Mesenchymal stem cell (in vitro differentiated cells and primary cell): ENCODE results near the gene PARK7.

ENCODE experiments used
- DNase-seq: peaks from one replicate; pipeline ENCODE4 v3.0.0-alpha.2; 2013
- H2AFZ ChIP-seq: one replicate; pipeline ENCODE4 v1.6.1; 2013; ENCODE audit warnings: low read depth, mild to moderate bottlenecking, control low read depth, inconsistent platforms, low read length, moderate library complexity
- H2AK5ac ChIP-seq: 2 replicates; pipeline ENCODE4 v1.6.1; 2013; ENCODE audit warnings: low read length, moderate library complexity, mild to moderate bottlenecking, inconsistent platforms; ENCODE audit not compliant: severe bottlenecking
- H2BK120ac ChIP-seq: one replicate; pipeline ENCODE4 v1.6.1; 2013; ENCODE audit warnings: low read depth, mild to moderate bottlenecking, inconsistent platforms, low read length, moderate library complexity
- H2BK12ac ChIP-seq, 2 experiments: one replicate each; pipeline ENCODE4 v1.6.1; 2013; ENCODE audit warnings: inconsistent platforms in 2 of 2, low read length in 2 of 2, mild to moderate bottlenecking in 2 of 2, moderate library complexity in 2 of 2, control low read depth in 1 of 2
- H2BK15ac ChIP-seq: one replicate; pipeline ENCODE4 v1.6.1; 2013; ENCODE audit warnings: mild to moderate bottlenecking, low read depth, inconsistent platforms; ENCODE audit not compliant: poor library complexity, severe bottlenecking
- H2BK5ac ChIP-seq: 2 replicates; pipeline ENCODE4 v1.6.1; 2013; ENCODE audit warnings: low read depth, mild to moderate bottlenecking, low read length, control low read depth, inconsistent platforms; ENCODE audit not compliant: poor library complexity, severe bottlenecking
- H3K14ac ChIP-seq, 2 experiments: one replicate each; pipeline ENCODE4 v1.6.1; 2013; ENCODE audit warnings: inconsistent platforms in 2 of 2, low read length in 2 of 2, control low read depth in 1 of 2, mild to moderate bottlenecking in 1 of 2, moderate library complexity in 1 of 2
- H3K18ac ChIP-seq, 2 experiments: one replicate each; pipeline ENCODE4 v1.6.1; 2013; ENCODE audit warnings: inconsistent platforms in 2 of 2, low read length in 2 of 2, control low read depth in 1 of 2, low read depth in 1 of 2, mild to moderate bottlenecking in 1 of 2
- H3K23ac ChIP-seq, 2 experiments: one replicate each; pipeline ENCODE4 v1.6.1; 2013; ENCODE audit warnings: inconsistent platforms in 2 of 2, low read length in 2 of 2, mild to moderate bottlenecking in 2 of 2, moderate library complexity in 2 of 2, control low read depth in 1 of 2
- H3K27ac ChIP-seq: 2 replicates; pipeline ENCODE4 v1.5.1; 2013; ENCODE audit warnings: mild to moderate bottlenecking, moderate library complexity, low read length, control low read depth, inconsistent platforms; ENCODE audit not compliant: poor library complexity, severe bottlenecking
- H3K27me3 ChIP-seq, 2 experiments: 2 replicates each; pipeline versions ENCODE4 v1.6.1 to v1.7.0; 2013; ENCODE audit warnings: low read length in 2 of 2, mild to moderate bottlenecking in 2 of 2, moderate library complexity in 2 of 2, control low read depth in 1 of 2, inconsistent platforms in 1 of 2; ENCODE audit not compliant: control insufficient read depth in 1 of 2, insufficient read depth in 1 of 2
- H3K36me3 ChIP-seq, 2 experiments: 2 replicates each; pipeline versions ENCODE4 v1.6.1 to v1.7.0; 2013; ENCODE audit warnings: low read length in 2 of 2, control low read depth in 1 of 2, inconsistent platforms in 1 of 2, low read depth in 1 of 2, mild to moderate bottlenecking in 1 of 2; ENCODE audit not compliant: insufficient read depth in 2 of 2, control insufficient read depth in 1 of 2
- H3K4ac ChIP-seq, 2 experiments: one replicate each; pipeline ENCODE4 v1.6.1; 2013; ENCODE audit warnings: inconsistent platforms in 2 of 2, low read length in 2 of 2, mild to moderate bottlenecking in 2 of 2, moderate library complexity in 2 of 2, control low read depth in 1 of 2, low read depth in 1 of 2
- H3K4me1 ChIP-seq: 2 replicates; pipeline ENCODE4 v1.6.1; 2013; ENCODE audit warnings: low read depth, low read length, control low read depth; ENCODE audit not compliant: control insufficient read depth, insufficient read depth
- H3K4me2 ChIP-seq: 2 replicates; pipeline ENCODE4 v1.6.1; 2013; ENCODE audit warnings: low read length, mild to moderate bottlenecking, inconsistent platforms; ENCODE audit not compliant: poor library complexity, severe bottlenecking
- H3K4me3 ChIP-seq, 2 experiments: 2 replicates each; pipeline versions ENCODE4 v1.5.1 to v1.7.0; 2013; ENCODE audit warnings: low read length in 2 of 2, mild to moderate bottlenecking in 2 of 2, control low read depth in 1 of 2, low read depth in 1 of 2; ENCODE audit not compliant: insufficient read depth in 1 of 2
- H3K79me1 ChIP-seq: replicated peaks from 2 replicates; pipeline ENCODE4 v1.6.1; 2013; ENCODE audit warnings: mild to moderate bottlenecking, control low read depth, low read length, inconsistent platforms; ENCODE audit not compliant: poor library complexity, severe bottlenecking
- H3K9ac ChIP-seq: 2 replicates; pipeline ENCODE4 v1.7.0; 2013; ENCODE audit warnings: mild to moderate bottlenecking, low read length, moderate library complexity
- H3K9me3 ChIP-seq: 2 replicates; pipeline ENCODE4 v1.7.0; 2013; ENCODE audit warnings: mild to moderate bottlenecking, low read length; ENCODE audit not compliant: control insufficient read depth
- H4K8ac ChIP-seq: one replicate; pipeline ENCODE4 v1.6.1; 2013; ENCODE audit warnings: inconsistent platforms, mild to moderate bottlenecking, low read length, moderate library complexity
- H4K91ac ChIP-seq: one replicate; pipeline ENCODE4 v1.6.1; 2013; ENCODE audit warnings: mild to moderate bottlenecking, low read length, inconsistent platforms
- WGBS: methylation state at CpG from one replicate; pipeline ENCODE4 v1.1.7; 2013; ENCODE audit warnings: mixed read lengths; 5-methylcytosine and 5-hydroxymethylcytosine counted together

PARK7 gene

DNA sequence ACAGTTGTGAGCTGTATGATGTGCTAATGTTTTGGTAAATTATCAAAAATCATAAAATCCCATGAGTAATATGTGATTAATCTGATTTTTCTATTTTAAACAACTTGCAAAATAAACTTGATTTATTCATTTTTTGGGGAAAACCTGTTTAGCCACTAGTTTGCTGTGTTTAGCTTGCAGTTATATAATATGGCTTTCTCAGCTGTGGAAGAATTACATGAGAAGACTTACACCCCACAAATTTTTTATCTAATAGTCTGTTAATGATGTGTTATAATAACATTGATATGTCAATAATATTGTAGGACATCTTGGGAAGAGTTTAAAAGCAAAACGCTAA, 67.0 kb downstream of the PARK7 start:
- peaks cover 10% of the 10 kb centered on the region for H3K4me1 ChIP-seq
- no CpG with 5 or more reads among the region's 1 CpG for WGBS
- no peak overlapping the region for H3K18ac ChIP-seq
- no peak overlapping the region for H4K8ac ChIP-seq
- no peak overlapping the region for H2BK15ac ChIP-seq
- no peak overlapping the region for H3K27ac ChIP-seq
- no peak overlapping the region for H3K14ac ChIP-seq
- H2BK5ac ChIP-seq, result no peak overlapping the region
- no peak overlapping the region for H3K4me2 ChIP-seq
- DNase-seq, result no peak
- H3K27me3 ChIP-seq, result no peaks in the 10 kb centered on the region
- no peak overlapping the region for H2BK12ac ChIP-seq
- H2AK5ac ChIP-seq, result no peak overlapping the region
- no peaks in the 10 kb centered on the region for H3K79me1 ChIP-seq
- no peak overlapping the region for H3K23ac ChIP-seq
- H3K9me3 ChIP-seq, result no peaks in the 10 kb centered on the region
- peak overlapping the region; percentile 92 for H3K9ac ChIP-seq
- no peaks in the 10 kb centered on the region for H3K36me3 ChIP-seq
- no peak overlapping the region for H4K91ac ChIP-seq
- H3K4ac ChIP-seq, result no peak overlapping the region
- no peak overlapping the region for H2AFZ ChIP-seq
- no peak overlapping the region for H2BK120ac ChIP-seq
- peak overlapping the region in 1 of 2 experiments; percentile 48 for H3K4me3 ChIP-seq

DNA sequence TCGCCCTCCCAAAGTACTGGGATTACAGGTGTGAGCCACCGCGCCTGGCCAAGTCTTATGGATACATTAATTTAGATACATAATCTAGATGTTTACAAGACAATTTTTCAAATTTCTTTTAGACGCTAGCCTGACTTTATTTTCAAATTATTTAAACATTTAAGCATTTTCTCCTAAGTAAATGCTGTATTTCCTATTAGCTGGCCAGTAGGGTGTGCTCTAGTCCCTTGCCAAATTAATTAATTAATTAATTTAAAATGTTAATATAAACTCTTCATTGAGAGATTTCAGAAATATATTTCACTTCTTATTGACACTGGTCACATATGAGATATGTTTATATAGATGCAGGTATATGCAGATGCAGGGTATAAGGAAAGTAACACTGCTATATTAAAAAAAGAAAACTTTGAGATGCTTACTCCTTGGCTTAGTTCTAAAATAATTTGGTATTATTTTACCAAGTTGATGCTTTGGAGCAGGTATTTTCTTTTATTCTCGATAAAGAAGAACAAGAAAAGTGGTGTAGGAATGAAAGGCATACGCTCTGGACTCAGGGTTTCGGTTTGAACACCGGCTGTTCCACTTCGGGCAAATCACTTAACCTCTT, 69.8 kb downstream of the PARK7 start:
- Histone ChIP-seq H3K27ac (no peak overlapping the region), H3K9me3 (no peaks in the 10 kb centered on the region), H2AFZ (no peak overlapping the region), H3K4me1 (peaks cover 14% of the 10 kb centered on the region), H2BK12ac (no peak overlapping the region), H2AK5ac (no peak overlapping the region), H4K8ac (no peak overlapping the region), H2BK120ac (no peak overlapping the region), H3K23ac (no peak overlapping the region), H3K36me3 (no peaks in the 10 kb centered on the region), H3K79me1 (no peaks in the 10 kb centered on the region), H3K4me2 (no peak overlapping the region), H2BK5ac (no peak overlapping the region), H3K27me3 (no peaks in the 10 kb centered on the region), H3K4ac (no peak overlapping the region), H3K4me3 (no peak overlapping the region), H3K14ac (no peak overlapping the region), H4K91ac (no peak overlapping the region), H3K9ac (no peak overlapping the region), H2BK15ac (no peak overlapping the region), H3K18ac (no peak overlapping the region)
- DNase-seq, result peak; percentile 69
- 88% methylated on average over 6 of the region's 9 CpGs for WGBS

DNA sequence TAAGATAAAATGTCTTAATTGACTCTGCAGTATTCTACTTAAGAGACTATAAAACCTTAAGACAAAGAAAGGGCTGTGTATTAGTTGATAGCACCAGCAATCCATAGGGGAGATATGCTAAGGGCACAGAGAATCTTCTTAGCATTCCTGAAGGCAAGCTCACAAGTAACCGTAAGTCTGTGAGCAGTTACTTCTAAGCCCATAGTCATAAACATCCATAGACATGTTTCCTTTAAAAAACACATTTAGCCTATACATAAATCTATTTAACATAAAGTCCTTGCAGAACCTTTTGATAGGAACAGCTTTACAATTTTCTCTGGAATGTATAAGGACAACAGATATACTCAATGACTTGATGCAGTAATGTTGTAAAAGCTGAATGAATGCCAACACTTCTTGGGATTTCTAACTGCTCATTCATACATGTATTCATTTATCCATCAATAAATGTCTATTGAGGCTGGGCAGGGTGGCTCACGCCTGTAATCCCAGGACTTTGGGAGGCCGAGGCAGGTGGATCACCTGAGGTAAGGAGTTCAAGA, 70.9 kb downstream of the PARK7 start:
- DNase-seq, result no peak
- Histone ChIP-seq H2BK15ac (no peak overlapping the region), H3K79me1 (no peaks in the 10 kb centered on the region), H2AFZ (no peak overlapping the region), H2BK5ac (no peak overlapping the region), H3K27ac (no peak overlapping the region), H2BK12ac (no peak overlapping the region), H3K4me1 (peaks cover 3% of the 10 kb centered on the region), H4K91ac (no peak overlapping the region), H3K9me3 (no peaks in the 10 kb centered on the region), H3K18ac (no peak overlapping the region), H3K4me3 (no peak overlapping the region), H3K9ac (no peak overlapping the region), H4K8ac (no peak overlapping the region), H3K4me2 (no peak overlapping the region), H3K4ac (no peak overlapping the region), H3K27me3 (no peaks in the 10 kb centered on the region), H3K14ac (no peak overlapping the region), H3K36me3 (no peaks in the 10 kb centered on the region), H3K23ac (no peak overlapping the region), H2AK5ac (no peak overlapping the region), H2BK120ac (no peak overlapping the region)
- WGBS, result 69% methylated on average over 3 of the region's 3 CpGs

DNA sequence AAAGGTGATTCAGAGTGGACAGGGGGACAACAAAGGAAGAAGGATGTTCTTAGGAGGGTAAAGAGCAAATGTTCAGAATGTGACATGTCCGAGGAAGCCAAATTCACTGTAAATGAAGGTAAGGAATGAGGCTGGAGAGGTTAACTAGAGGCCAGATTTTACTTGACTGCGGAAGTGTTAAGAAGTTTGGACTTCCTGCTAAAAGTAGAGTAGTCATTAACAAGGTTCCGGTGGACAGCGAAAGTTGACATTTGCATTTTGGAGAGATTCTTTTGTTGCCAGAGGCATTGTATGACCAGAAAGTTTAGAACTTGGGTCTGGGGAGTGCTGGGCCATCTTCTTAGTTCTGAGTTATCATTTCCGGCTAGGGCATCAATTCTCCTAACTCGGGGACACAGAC, 71.8 kb downstream of the PARK7 start:
- H4K91ac ChIP-seq, result peak overlapping the region; percentile 57
- H3K27ac ChIP-seq, result no peak overlapping the region
- peak overlapping the region; percentile 89 for H2BK12ac ChIP-seq
- no peak overlapping the region for H3K4me3 ChIP-seq
- no peak overlapping the region for H3K23ac ChIP-seq
- DNase-seq, result no peak
- no peak overlapping the region for H3K9ac ChIP-seq
- H3K4me2 ChIP-seq, result no peak overlapping the region
- no peak overlapping the region for H2BK5ac ChIP-seq
- peak overlapping the region in 1 of 2 experiments; percentile 54 for H3K18ac ChIP-seq
- no peaks in the 10 kb centered on the region for H3K9me3 ChIP-seq
- peak overlapping the region; percentile 80 for H4K8ac ChIP-seq
- peak overlapping the region; percentile 44 for H2AK5ac ChIP-seq
- H3K14ac ChIP-seq, result no peak overlapping the region
- no peak overlapping the region for H2BK15ac ChIP-seq
- no peaks in the 10 kb centered on the region for H3K79me1 ChIP-seq
- WGBS, result 92% methylated on average over 4 of the region's 6 CpGs
- no peak overlapping the region for H2BK120ac ChIP-seq
- H3K27me3 ChIP-seq, result no peaks in the 10 kb centered on the region
- no peak overlapping the region for H2AFZ ChIP-seq
- H3K4me1 ChIP-seq, result peaks cover 3% of the 10 kb centered on the region
- H3K4ac ChIP-seq, result no peak overlapping the region
- H3K36me3 ChIP-seq, result no peaks in the 10 kb centered on the region
